Endothelial cell of umbilical vein (primary cell): ENCODE measurements around the gene GLI1. TPM values are rescaled to one million over a fixed set of nuclear protein-coding genes. Genes with fewer than 3 reads are reported as not detected.

ENCODE experiments used
- BruUV-seq: library from RNA; stranded (reverse); fragments of 400-500 nt; replicated peaks from 2 replicates; lab custom pipeline; 2021; lab: Mats Ljungman, UMichigan
- CTCF ChIA-PET: fragments of 300-600, 350-600 bp; sonication (Branson Sonifier 250); formaldehyde crosslinking; loops from one replicate; lab custom pipeline; 2021; ENCODE audit warnings: antibody characterized with exemption, inconsistent platforms; lab: Charles Lee
- POLR2A ChIA-PET: fragments of 300-600, 350-600 bp; sonication (Branson Sonifier 250); formaldehyde crosslinking; loops from one replicate; lab custom pipeline; 2021; ENCODE audit warnings: antibody characterized with exemption, inconsistent platforms; lab: Charles Lee
- DNase-seq: peaks from one replicate; pipeline ENCODE4 v3.0.0-alpha.2; 2011; ENCODE audit warnings: low read depth, low spot score
- FAIRE-seq: peaks from 2 replicates; lab custom pipeline; 2011; peaks lifted over from hg19 to GRCh38; lab: Jason Lieb, UNC
- H2AFZ ChIP-seq: 2 replicates; pipeline ENCODE4 v1.6.0; 2012; ENCODE audit warnings: low read depth, low read length, control low read depth, inconsistent platforms
- H3K27ac ChIP-seq: 2 replicates; pipeline ENCODE4 v1.5.1; 2011; ENCODE audit warnings: low read depth, mild to moderate bottlenecking, control low read depth, low read length, moderate library complexity; ENCODE audit not compliant: insufficient read depth
- H3K27me3 ChIP-seq, 2 experiments: 2 replicates each; pipeline versions ENCODE4 v1.6.0 to v1.6.1; 2011; ENCODE audit warnings: low read length in 2 of 2, mixed read lengths in 1 of 2; ENCODE audit not compliant: control insufficient read depth in 2 of 2, insufficient read depth in 2 of 2
- H3K36me3 ChIP-seq, 2 experiments: 2 replicates in 1 of 2; 3 replicates in 1 of 2; pipeline ENCODE4 v1.5.1; 2011; ENCODE audit warnings: low read length in 2 of 2, mild to moderate bottlenecking in 1 of 2, moderate library complexity in 1 of 2; ENCODE audit not compliant: control insufficient read depth in 2 of 2, insufficient read depth in 2 of 2; ENCODE audit errors: extremely low read depth in 1 of 2
- H3K4me1 ChIP-seq: 3 replicates; pipeline ENCODE4 v1.5.1; 2011; ENCODE audit warnings: mild to moderate bottlenecking, low read length; ENCODE audit not compliant: control insufficient read depth, insufficient read depth; ENCODE audit errors: extremely low read depth
- H3K4me2 ChIP-seq: 2 replicates; pipeline ENCODE4 v1.6.1; 2011; ENCODE audit warnings: low read length, control low read depth, mixed read lengths; ENCODE audit not compliant: insufficient read depth
- H3K4me3 ChIP-seq, 3 experiments: fragments of 200-600 bp in 1 of 3; sonication (generic), shearing (Covaris generic) in 1 of 3; replicated peaks in 1 of 3; 2 replicates each; pipeline ENCODE4 v1.5.1; 2011 to 2016; ENCODE audit warnings: control low read depth in 3 of 3, low read length in 3 of 3, mild to moderate bottlenecking in 2 of 3, inconsistent platforms in 1 of 3, low read depth in 1 of 3, moderate library complexity in 1 of 3; ENCODE audit not compliant: insufficient read depth in 1 of 3
- H3K79me2 ChIP-seq: 2 replicates; pipeline ENCODE4 v1.6.0; 2012; ENCODE audit warnings: low read length, inconsistent platforms; ENCODE audit not compliant: control insufficient read depth, insufficient read depth
- H3K9ac ChIP-seq: replicated peaks from 2 replicates; pipeline ENCODE3; 2011; ENCODE audit warnings: low read length, control low read depth; ENCODE audit not compliant: insufficient read depth; ENCODE audit errors: extremely low read depth
- H3K9me1 ChIP-seq: replicated peaks from 3 replicates; pipeline ENCODE4 v1.6.0; 2011; ENCODE audit warnings: mild to moderate bottlenecking, low read length; ENCODE audit not compliant: control insufficient read depth, insufficient read depth; ENCODE audit errors: extremely low read depth
- H3K9me3 ChIP-seq: replicated peaks from 2 replicates; pipeline ENCODE4 v1.5.1; 2012; ENCODE audit warnings: low read length, inconsistent platforms; ENCODE audit not compliant: control insufficient read depth, insufficient read depth
- H4K20me1 ChIP-seq: replicated peaks from 2 replicates; pipeline ENCODE3; 2011; ENCODE audit warnings: mild to moderate bottlenecking, low read length; ENCODE audit not compliant: control insufficient read depth, insufficient read depth; ENCODE audit errors: extremely low read depth
- CTCF ChIP-seq, 2 donors: IDR thresholded peaks; 1 replicate in 1 of 2; 2 replicates in 1 of 2; pipeline ENCODE4 v1.5.1; 2011; ENCODE audit warnings: low read length in 2 of 2, mild to moderate bottlenecking in 2 of 2, moderate library complexity in 2 of 2, control low read depth in 1 of 2, inconsistent platforms in 1 of 2, low read depth in 1 of 2; ENCODE audit not compliant: insufficient read depth in 1 of 2; ENCODE audit errors: extremely low read depth in 1 of 2
- EZH2 ChIP-seq: IDR thresholded peaks from 2 replicates; pipeline ENCODE4 v1.6.1; 2012; ENCODE audit warnings: borderline replicate concordance, low read depth, mild to moderate bottlenecking, moderate library complexity, low read length, inconsistent platforms; ENCODE audit not compliant: severe bottlenecking
- FOS ChIP-seq: IDR thresholded peaks from 2 replicates; pipeline ENCODE4 v1.6.1; 2011; ENCODE audit warnings: mild to moderate bottlenecking, low read length, moderate library complexity, borderline replicate concordance; ENCODE audit not compliant: insufficient read depth
- GATA2 ChIP-seq: IDR thresholded peaks from 2 replicates; pipeline ENCODE4 v1.7.0; 2011; ENCODE audit warnings: low read depth, mild to moderate bottlenecking, moderate library complexity, mixed read lengths, low read length; ENCODE audit not compliant: insufficient read length, insufficient read depth
- JUN ChIP-seq: IDR thresholded peaks from 2 replicates; pipeline ENCODE4 v1.6.1; 2011; ENCODE audit warnings: borderline replicate concordance, low read depth; ENCODE audit not compliant: insufficient read length, insufficient read depth
- MAX ChIP-seq: IDR thresholded peaks from 2 replicates; pipeline ENCODE4 v1.6.1; 2011; ENCODE audit not compliant: insufficient read depth, insufficient read length
- MYC ChIP-seq: IDR thresholded peaks from one replicate; pipeline ENCODE4 v1.6.1; 2011; ENCODE audit warnings: mild to moderate bottlenecking, low read depth, low read length
- POLR2A ChIP-seq: IDR thresholded peaks from 2 replicates; pipeline ENCODE4 v1.6.1; 2012; ENCODE audit warnings: low read depth, mild to moderate bottlenecking, control low read depth, low read length
- POLR2AphosphoS5 ChIP-seq: IDR thresholded peaks from 2 replicates; pipeline ENCODE4 v1.6.1; 2012; ENCODE audit warnings: low read depth, mild to moderate bottlenecking, control low read depth, low read length, moderate library complexity; ENCODE audit not compliant: insufficient read depth
- dilution Hi-C: fragments of 300-500 bp; cut with MboI; formaldehyde crosslinking; loops from one replicate; pipeline ENCODE4 v1.15.0; 2019; ENCODE audit warnings: low sequenced_read_pairs; ENCODE audit not compliant: extremely low pct_ligation_motif_present
- intact Hi-C: fragments of 100-400 bp; cut with micrococcal nuclease; formaldehyde crosslinking; loops from one replicate; pipeline ENCODE4 v1.10.0; 2022
- polyA plus RNA-seq, 4 experiments: library from polyadenylated mRNA; depleted of rRNA in 3 of 4; stranded (reverse) in 3 of 4; unstranded in 1 of 4; fragments of >200 nt; gene quantifications; 2 replicates each; pipeline versions ENCODE4 v1.2.1 to v1.2.3, GENCODE V29; 2011 to 2012; ENCODE audit warnings: missing spikeins in 1 of 4
- total RNA-seq: library from RNA; stranded (reverse); gene quantifications from 2 replicates; pipeline ENCODE4 v1.2.3, GENCODE V29; 2021

The GLI1 gene
- total and polyA plus RNA-seq, 2 donors (not counting 3 experiments of a cell fraction or from before 2014, with no cell fraction given): 0.10 to 0.29 TPM

- Histone ChIP-seq H3K4me2 (no peak overlapping the region), H3K36me3 (no peaks in the 10 kb centered on the region), H3K27ac (no peak overlapping the region), H3K9me1 (no peaks in the 10 kb centered on the region), H2AFZ (no peak overlapping the region), H3K4me3 (no peak overlapping the region), H4K20me1 (no peaks in the 10 kb centered on the region), H3K4me1 (peaks cover 3% of the 10 kb centered on the region), H3K79me2 (no peaks in the 10 kb centered on the region), H3K9ac (no peak overlapping the region), H3K27me3 (no peaks in the 10 kb centered on the region), H3K9me3 (no peaks in the 10 kb centered on the region)
- FAIRE-seq (no peak), DNase-seq (no peak)
- dilution Hi-C loops (no loop called here), intact Hi-C loops (no loop called here)
- POLR2A ChIA-PET: no interaction called here
- TF ChIP-seq CTCF (IDR thresholded peaks at IDR 0.05; ENCODE audit: extremely low read depth in 1 of 2, insufficient read depth in 1 of 2, low read depth in 1 of 2, low read length in 2 of 2): no peak
- no peak for TF ChIP-seq FOS
- no peak for TF ChIP-seq POLR2AphosphoS5
- BruUV-seq: no TSS peak
- CTCF ChIA-PET: interaction anchor here (0.6 to 1.5 kb wide), 4 partner anchors 14 to 141 kb away, joined by 3 to 5 read pairs (median 4); no protein-coding TSS in a partner anchor
These were observed 10.9 kb upstream of the GLI1 start for GRCh38 chr12:57448669-57449068.

- Histone ChIP-seq H4K20me1 (no peaks in the 10 kb centered on the region), H3K4me1 (peaks cover 3% of the 10 kb centered on the region), H3K79me2 (no peaks in the 10 kb centered on the region), H3K9me3 (no peaks in the 10 kb centered on the region), H2AFZ (no peak overlapping the region), H3K27ac (no peak overlapping the region), H3K9ac (no peak overlapping the region), H3K4me3 (no peak overlapping the region), H3K27me3 (no peaks in the 10 kb centered on the region), H3K36me3 (no peaks in the 10 kb centered on the region), H3K9me1 (no peaks in the 10 kb centered on the region), H3K4me2 (no peak overlapping the region)
- no peak for DNase-seq
- dilution Hi-C loops: no loop called here
- TF ChIP-seq MYC: no peak
- TF ChIP-seq JUN: no peak
- TF ChIP-seq GATA2: no peak
- TF ChIP-seq POLR2A: no peak
- no peak for TF ChIP-seq POLR2AphosphoS5
- TF ChIP-seq CTCF (IDR thresholded peaks at IDR 0.05; ENCODE audit: extremely low read depth in 1 of 2, insufficient read depth in 1 of 2, low read depth in 1 of 2, low read length in 2 of 2): no peak
- no peak for TF ChIP-seq EZH2
- TF ChIP-seq FOS: no peak
- TF ChIP-seq MAX: no peak
- no TSS peak for BruUV-seq
- CTCF ChIA-PET: interaction anchor here (1.3 to 7.9 kb wide), 2 partner anchors 14 to 142 kb away, joined by 3 to 394 read pairs; no protein-coding TSS in a partner anchor
- intact Hi-C loops: no loop called here
- POLR2A ChIA-PET: no interaction called here
- no peak for FAIRE-seq
These were observed 10.2 kb upstream of the GLI1 start for GRCh38 chr12:57449375-57449774.
